Measurements from ENCODE around the gene ZNF853.

DNA sequence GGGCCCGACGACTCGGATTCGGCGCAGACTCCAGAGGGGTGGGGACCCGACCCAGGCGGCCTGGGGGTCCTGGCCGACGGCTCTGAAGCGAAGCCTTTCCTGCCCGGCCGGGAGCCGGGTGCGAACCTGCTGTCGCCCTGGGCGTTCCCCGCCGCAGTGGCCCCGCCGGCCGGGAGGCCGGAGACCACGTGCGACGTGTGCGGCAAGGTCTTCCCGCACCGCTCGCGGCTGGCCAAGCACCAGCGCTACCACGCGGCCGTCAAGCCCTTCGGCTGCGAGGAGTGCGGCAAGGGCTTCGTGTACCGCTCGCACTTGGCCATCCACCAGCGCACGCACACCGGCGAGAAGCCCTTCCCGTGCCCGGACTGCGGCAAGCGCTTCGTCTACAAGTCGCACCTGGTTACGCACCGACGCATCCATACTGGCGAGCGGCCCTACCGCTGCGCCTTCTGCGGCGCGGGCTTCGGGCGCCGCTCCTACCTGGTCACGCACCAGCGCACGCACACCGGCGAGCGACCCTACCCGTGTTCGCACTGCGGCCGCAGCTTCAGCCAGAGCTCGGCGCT, 37.1 kb downstream of the ZNF853 start:
- no peak for TF ChIP-seq POLR2A (IDR thresholded peaks at IDR 0.05)
- TF ChIP-seq CTCF (IDR thresholded peaks at IDR 0.05): no peak
- TF ChIP-seq POLR2AphosphoS5 (IDR thresholded peaks at IDR 0.05): no peak
